Measurements from ENCODE around the gene PSPN.

Gene PSPN

GRCh38 chr19:6375411-6376010 is at the start of gene PSPN:
PSPN (minus strand) TSS chr19:6375933; CDS start chr19:6375849, 84 bp downstream.
- H3K9me3 ChIP-seq (ENCODE audit: control insufficient read depth, insufficient read depth, low read length) = no peaks in the 10 kb centered on the region
- peaks cover 15% of the 10 kb centered on the region for H3K36me3 ChIP-seq (ENCODE audit: insufficient read depth, low read length)
- peaks cover 3% of the 10 kb centered on the region; the same call in 1 of the 2 replicates for H3K4me1 ChIP-seq (ENCODE audit: insufficient read depth, low read length)
- H3K9ac ChIP-seq (ENCODE audit: low read depth, low read length) = no peak within 1 kb of the TSS

- Histone ChIP-seq H3K4me1 (ENCODE audit: insufficient read depth, low read length) (no peaks in the 10 kb centered on the region), H3K36me3 (ENCODE audit: insufficient read depth, low read length) (peaks cover 3% of the 10 kb centered on the region), H3K9me3 (ENCODE audit: control insufficient read depth, insufficient read depth, low read length) (no peaks in the 10 kb centered on the region), H3K9ac (ENCODE audit: low read depth, low read length) (no peak overlapping the region)
Measured at GRCh38 chr19:6424939-6425731, 49.4 kb upstream of the PSPN start.

- peaks cover 10% of the 10 kb centered on the region for H3K36me3 ChIP-seq (ENCODE audit: insufficient read depth, low read length)
- no peaks in the 10 kb centered on the region for H3K4me1 ChIP-seq (ENCODE audit: insufficient read depth, low read length)
- H3K9me3 ChIP-seq (ENCODE audit: control insufficient read depth, insufficient read depth, low read length) = no peaks in the 10 kb centered on the region
- H3K9ac ChIP-seq (ENCODE audit: low read depth, low read length) = peak within 1 kb of the TSS; percentile 84
Measured at GRCh38 chr19:6424195-6424938, 48.6 kb upstream of the PSPN start, which contains the start of gene KHSRP. KHSRP (minus strand) TSS chr19:6424811; CDS start chr19:6424701, 110 bp downstream.

- no peaks in the 10 kb centered on the region for H3K4me1 ChIP-seq (ENCODE audit: insufficient read depth, low read length)
- peaks cover 11% of the 10 kb centered on the region for H3K36me3 ChIP-seq (ENCODE audit: insufficient read depth, low read length)
- H3K9me3 ChIP-seq (ENCODE audit: control insufficient read depth, insufficient read depth, low read length) = no peaks in the 10 kb centered on the region
- H3K9ac ChIP-seq (ENCODE audit: low read depth, low read length) = peak overlapping the region; percentile 84
Measured at GRCh38 chr19:6423499-6424194, 47.9 kb upstream of the PSPN start.

- H3K9me3 ChIP-seq (ENCODE audit: control insufficient read depth, insufficient read depth, low read length) = no peaks in the 10 kb centered on the region
- H3K36me3 ChIP-seq (ENCODE audit: insufficient read depth, low read length) = peaks cover 23% of the 10 kb centered on the region
- no peak overlapping the region for H3K9ac ChIP-seq (ENCODE audit: low read depth, low read length)
Measured at GRCh38 chr19:6421075-6422014, 45.6 kb upstream of the PSPN start.

GRCh38 chr19:6418562-6418932 is 42.8 kb upstream of the PSPN start:
- Histone ChIP-seq H3K36me3 (ENCODE audit: insufficient read depth, low read length) (peaks cover 28% of the 10 kb centered on the region), H3K4me1 (ENCODE audit: insufficient read depth, low read length) (no peaks in the 10 kb centered on the region), H3K9me3 (ENCODE audit: control insufficient read depth, insufficient read depth, low read length) (no peaks in the 10 kb centered on the region), H3K9ac (ENCODE audit: low read depth, low read length) (no peak overlapping the region)

More at GRCh38 chr19:6421075-6422014, 45.6 kb upstream of the PSPN start:
- no peaks in the 10 kb centered on the region for H3K4me1 ChIP-seq (ENCODE audit: insufficient read depth, low read length)

- H3K9ac ChIP-seq (ENCODE audit: low read depth, low read length) = no peak overlapping the region
- no peaks in the 10 kb centered on the region for H3K9me3 ChIP-seq (ENCODE audit: control insufficient read depth, insufficient read depth, low read length)
- H3K4me1 ChIP-seq (ENCODE audit: insufficient read depth, low read length) = no peaks in the 10 kb centered on the region
- peaks cover 28% of the 10 kb centered on the region for H3K36me3 ChIP-seq (ENCODE audit: insufficient read depth, low read length)
Measured at GRCh38 chr19:6417713-6418561, 42.2 kb upstream of the PSPN start.

GRCh38 chr19:6416658-6417405 is 41.1 kb upstream of the PSPN start:
- peaks cover 28% of the 10 kb centered on the region for H3K36me3 ChIP-seq (ENCODE audit: insufficient read depth, low read length)
- H3K4me1 ChIP-seq (ENCODE audit: insufficient read depth, low read length) = peaks cover 3% of the 10 kb centered on the region; the same call in 1 of the 2 replicates
- H3K9ac ChIP-seq (ENCODE audit: low read depth, low read length) = no peak overlapping the region
- H3K9me3 ChIP-seq (ENCODE audit: control insufficient read depth, insufficient read depth, low read length) = no peaks in the 10 kb centered on the region

GRCh38 chr19:6415591-6416190 is 40.0 kb upstream of the PSPN start:
- H3K9ac ChIP-seq (ENCODE audit: low read depth, low read length) = no peak overlapping the region
- H3K4me1 ChIP-seq (ENCODE audit: insufficient read depth, low read length) = peaks cover 3% of the 10 kb centered on the region; the same call in 1 of the 2 replicates
- H3K36me3 ChIP-seq (ENCODE audit: insufficient read depth, low read length) = peaks cover 28% of the 10 kb centered on the region
- H3K9me3 ChIP-seq (ENCODE audit: control insufficient read depth, insufficient read depth, low read length) = no peaks in the 10 kb centered on the region

GRCh38 chr19:6414793-6415590 is 39.3 kb upstream of the PSPN start:
- no peaks in the 10 kb centered on the region for H3K9me3 ChIP-seq (ENCODE audit: control insufficient read depth, insufficient read depth, low read length)
- H3K9ac ChIP-seq (ENCODE audit: low read depth, low read length) = no peak overlapping the region
- H3K4me1 ChIP-seq (ENCODE audit: insufficient read depth, low read length) = peaks cover 3% of the 10 kb centered on the region; the same call in 1 of the 2 replicates
- H3K36me3 ChIP-seq (ENCODE audit: insufficient read depth, low read length) = peaks cover 24% of the 10 kb centered on the region
